SK-N-MC (cell line): ENCODE measurements around the gene PNPLA1.

Experiments used
- EZH2 ChIP-seq: fragments of 200-600 bp; sonication (generic); IDR thresholded peaks from one replicate; pipeline ENCODE4 v1.6.1; 2017; ENCODE audit warnings: antibody characterized with exemption
- FOXP2 ChIP-seq: optimal IDR thresholded peaks from 2 replicates; pipeline ENCODE3; 2011; ENCODE audit warnings: mild to moderate bottlenecking, moderate library complexity; ENCODE audit not compliant: insufficient read depth; ENCODE audit errors: extremely low read length, control extremely low read depth
- POLR2AphosphoS5 ChIP-seq: IDR thresholded peaks from 2 replicates; pipeline ENCODE4 v1.6.1; 2012; ENCODE audit warnings: mild to moderate bottlenecking, low read depth, low read length, borderline replicate concordance

DNA sequence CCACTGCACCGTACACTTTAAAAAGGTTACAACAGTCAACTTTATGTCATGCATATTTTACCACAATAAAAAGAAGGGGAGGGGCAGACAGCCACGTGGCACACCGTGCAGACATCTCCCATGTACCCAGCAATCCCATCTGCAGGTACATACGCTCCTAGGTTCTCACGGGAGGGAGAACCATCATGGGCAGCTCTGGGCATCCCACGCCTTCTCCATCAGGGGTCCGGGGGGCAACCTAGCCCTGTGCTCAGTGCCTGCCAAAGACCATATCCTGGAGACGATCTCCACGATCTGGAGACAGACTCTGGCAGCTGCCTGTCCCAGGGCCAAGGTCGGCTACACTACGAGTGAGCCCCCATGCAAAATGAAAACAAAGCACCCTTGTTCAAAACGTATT lies 69.3 kb downstream of the PNPLA1 start:
- no peak for TF ChIP-seq POLR2AphosphoS5
- no peak for TF ChIP-seq EZH2
- TF ChIP-seq FOXP2, result no peak
